Activated CD8-positive, alpha-beta memory T cell treated with anti-CD3 and anti-CD28 coated beads for 48 hours (primary cell): ENCODE results near the gene HTR3C.

Source experiments
- DNase-seq, 3 experiments: peaks; one replicate each; pipeline ENCODE4 v3.0.0-alpha.2; 2020; ENCODE audit warnings: low read depth in 2 of 3, low spot score in 2 of 3

The HTR3C gene

GRCh38 chr3:184082465-184082864, 29.6 kb downstream of the HTR3C start:
- DNase-seq, result no peak

- DNase-seq, result no peak
Observed at GRCh38 chr3:184085389-184085852, 32.6 kb downstream of the HTR3C start.

DNA sequence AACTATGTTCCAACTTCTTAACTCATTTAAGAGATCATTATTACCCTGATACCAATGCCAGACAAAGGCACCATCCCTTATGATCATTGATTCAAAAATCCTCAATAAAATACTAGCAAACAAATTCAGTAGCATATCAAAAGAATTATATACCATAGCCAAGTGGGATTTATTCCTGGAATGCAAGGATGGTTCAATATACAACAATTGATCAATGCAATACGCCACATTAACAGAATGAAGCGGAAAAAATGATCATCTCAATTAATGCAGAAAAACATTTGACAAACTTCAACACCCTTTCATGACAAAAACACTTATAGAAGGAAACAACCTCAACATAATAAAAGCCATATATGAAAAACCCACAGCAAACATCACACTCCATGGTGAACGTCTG, 39.4 kb downstream of the HTR3C start:
- DNase-seq, result no peak

- no peak for DNase-seq
Observed at GRCh38 chr3:184096811-184097383, 44.0 kb downstream of the HTR3C start, which contains the start of gene HTR3E. TSS of gene HTR3E (plus strand) at chr3:184097064. CDS start at chr3:184097530, 466 bp downstream.

GRCh38 chr3:184097556-184097955, 44.7 kb downstream of the HTR3C start:
- no peak for DNase-seq

- no peak for DNase-seq
Observed at GRCh38 chr3:184099806-184100686, 47.2 kb downstream of the HTR3C start.
